Purkinje cell (primary cell): ENCODE results near the gene XAGE3. TPM values are rescaled to one million over a fixed set of nuclear protein-coding genes. Genes with fewer than 3 reads are reported as not detected.

Experiments used
- polyA plus RNA-seq: library from polyadenylated mRNA; unstranded; fragments of >200 nt; fragmentation: Nextera tagmentation; gene quantifications from 2 replicates; pipeline ENCODE4 v1.2.1, GENCODE V29; 2014

Gene XAGE3
- polyA plus RNA-seq, result not detected in 2 replicates

GRCh38 chrX:52867610-52868348, at the start of gene XAGE3:
Gene XAGE3, minus strand, starts transcription at chrX:52868083. Its CDS starts 950 bp downstream, at chrX:52867133.

GRCh38 chrX:52896855-52897709, 29.2 kb upstream of the XAGE3 start, which contains the start of gene FAM156B:
Gene FAM156B, plus strand, starts transcription at chrX:52897330. Its CDS starts 9,896 bp downstream, at chrX:52907226.

Other genes with a start within 250 kb of the XAGE3 start
- gene SSX7, start 213.2 kb downstream of the XAGE3 start, polyA plus RNA-seq, result not detected in 2 replicates
- not detected in 2 replicates for gene SSX2, start 160.9 kb downstream of the XAGE3 start, polyA plus RNA-seq
- not detected in 2 replicates for gene SSX2B, start 116.8 kb downstream of the XAGE3 start, polyA plus RNA-seq
- gene SPANXN5, start 70.7 kb downstream of the XAGE3 start, polyA plus RNA-seq, result not detected in 2 replicates
- not detected in 2 replicates for gene XAGE5, start 56.8 kb downstream of the XAGE3 start, polyA plus RNA-seq
- 5.1 TPM in 1 of 2 replicates, not detected in the other for gene FAM156B, start 29.2 kb upstream of the XAGE3 start, polyA plus RNA-seq
- 6.3 and 16.2 TPM in 2 replicates for gene FAM156A, start 90.4 kb upstream of the XAGE3 start, polyA plus RNA-seq
- 0.43 and 0.81 TPM in 2 replicates for gene GPR173, start 180.7 kb upstream of the XAGE3 start, polyA plus RNA-seq
- gene TSPYL2, start 214.3 kb upstream of the XAGE3 start, polyA plus RNA-seq, result 12.9 and 15.7 TPM in 2 replicates
- 8.3 and 14.1 TPM in 2 replicates for gene KANTR, start 226.1 kb upstream of the XAGE3 start, polyA plus RNA-seq